ENCODE results near the gene AOPEP. TPM values are rescaled to one million over a fixed set of nuclear protein-coding genes. Genes with fewer than 3 reads are reported as not detected.

AOPEP gene
- total and polyA plus RNA-seq, 2 of the 13 experiments (the other 11 are each of a cell fraction or from before 2014, with no cell fraction given), result 22.2 to 41.6 TPM

- TF ChIP-seq, protein P1, sequence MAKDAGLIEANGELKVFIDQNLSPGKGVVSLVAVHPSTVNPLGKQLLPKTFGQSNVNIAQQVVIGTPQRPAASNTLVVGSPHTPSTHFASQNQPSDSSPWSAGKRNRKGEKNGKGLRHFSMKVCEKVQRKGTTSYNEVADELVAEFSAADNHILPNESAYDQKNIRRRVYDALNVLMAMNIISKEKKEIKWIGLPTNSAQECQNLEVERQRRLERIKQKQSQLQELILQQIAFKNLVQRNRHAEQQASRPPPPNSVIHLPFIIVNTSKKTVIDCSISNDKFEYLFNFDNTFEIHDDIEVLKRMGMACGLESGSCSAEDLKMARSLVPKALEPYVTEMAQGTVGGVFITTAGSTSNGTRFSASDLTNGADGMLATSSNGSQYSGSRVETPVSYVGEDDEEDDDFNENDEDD (CRISPR knock-in tag; IDR thresholded peaks at IDR 0.05; ENCODE audit: borderline replicate concordance), result no peak
- TF ChIP-seq GTF2F1 (IDR thresholded peaks at IDR 0.05; ENCODE audit: low read length) (no peak), ADNP (CRISPR knock-in tag; IDR thresholded peaks at IDR 0.05) (no peak), FOXO4 (CRISPR knock-in tag; conservative IDR thresholded peaks at IDR 0.05) (no peak), POLR2AphosphoS2 (IDR thresholded peaks at IDR 0.05; ENCODE audit: low read depth, low read length) (no peak), ARID3A (IDR thresholded peaks at IDR 0.05; ENCODE audit: low read depth, low read length) (peak; percentile 72), RERE (CRISPR knock-in tag; IDR thresholded peaks at IDR 0.05; ENCODE audit: low read depth) (no peak), HMGA1 (CRISPR knock-in tag; conservative IDR thresholded peaks at IDR 0.05) (no peak), KDM5B (CRISPR knock-in tag; IDR thresholded peaks at IDR 0.05; ENCODE audit: borderline replicate concordance) (no peak), KDM1A (CRISPR knock-in tag; IDR thresholded peaks at IDR 0.05) (peak; percentile 60; the same call in 1 of the 2 replicates), ZNF878 (CRISPR knock-in tag; IDR thresholded peaks at IDR 0.05) (no peak)
- TF ChIP-seq, protein P2, sequence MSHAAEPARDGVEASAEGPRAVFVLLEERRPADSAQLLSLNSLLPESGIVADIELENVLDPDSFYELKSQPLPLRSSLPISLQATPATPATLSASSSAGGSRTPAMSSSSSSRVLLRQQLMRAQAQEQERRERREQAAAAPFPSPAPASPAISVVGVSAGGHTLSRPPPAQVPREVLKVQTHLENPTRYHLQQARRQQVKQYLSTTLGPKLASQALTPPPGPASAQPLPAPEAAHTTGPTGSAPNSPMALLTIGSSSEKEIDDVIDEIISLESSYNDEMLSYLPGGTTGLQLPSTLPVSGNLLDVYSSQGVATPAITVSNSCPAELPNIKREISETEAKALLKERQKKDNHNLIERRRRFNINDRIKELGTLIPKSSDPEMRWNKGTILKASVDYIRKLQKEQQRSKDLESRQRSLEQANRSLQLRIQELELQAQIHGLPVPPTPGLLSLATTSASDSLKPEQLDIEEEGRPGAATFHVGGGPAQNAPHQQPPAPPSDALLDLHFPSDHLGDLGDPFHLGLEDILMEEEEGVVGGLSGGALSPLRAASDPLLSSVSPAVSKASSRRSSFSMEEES (CRISPR knock-in tag; IDR thresholded peaks at IDR 0.05), result no peak
- TF ChIP-seq, protein P3, sequence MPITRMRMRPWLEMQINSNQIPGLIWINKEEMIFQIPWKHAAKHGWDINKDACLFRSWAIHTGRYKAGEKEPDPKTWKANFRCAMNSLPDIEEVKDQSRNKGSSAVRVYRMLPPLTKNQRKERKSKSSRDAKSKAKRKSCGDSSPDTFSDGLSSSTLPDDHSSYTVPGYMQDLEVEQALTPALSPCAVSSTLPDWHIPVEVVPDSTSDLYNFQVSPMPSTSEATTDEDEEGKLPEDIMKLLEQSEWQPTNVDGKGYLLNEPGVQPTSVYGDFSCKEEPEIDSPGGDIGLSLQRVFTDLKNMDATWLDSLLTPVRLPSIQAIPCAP (CRISPR knock-in tag; IDR thresholded peaks at IDR 0.05; ENCODE audit: low read depth), result no peak
- TF ChIP-seq, protein P4, sequence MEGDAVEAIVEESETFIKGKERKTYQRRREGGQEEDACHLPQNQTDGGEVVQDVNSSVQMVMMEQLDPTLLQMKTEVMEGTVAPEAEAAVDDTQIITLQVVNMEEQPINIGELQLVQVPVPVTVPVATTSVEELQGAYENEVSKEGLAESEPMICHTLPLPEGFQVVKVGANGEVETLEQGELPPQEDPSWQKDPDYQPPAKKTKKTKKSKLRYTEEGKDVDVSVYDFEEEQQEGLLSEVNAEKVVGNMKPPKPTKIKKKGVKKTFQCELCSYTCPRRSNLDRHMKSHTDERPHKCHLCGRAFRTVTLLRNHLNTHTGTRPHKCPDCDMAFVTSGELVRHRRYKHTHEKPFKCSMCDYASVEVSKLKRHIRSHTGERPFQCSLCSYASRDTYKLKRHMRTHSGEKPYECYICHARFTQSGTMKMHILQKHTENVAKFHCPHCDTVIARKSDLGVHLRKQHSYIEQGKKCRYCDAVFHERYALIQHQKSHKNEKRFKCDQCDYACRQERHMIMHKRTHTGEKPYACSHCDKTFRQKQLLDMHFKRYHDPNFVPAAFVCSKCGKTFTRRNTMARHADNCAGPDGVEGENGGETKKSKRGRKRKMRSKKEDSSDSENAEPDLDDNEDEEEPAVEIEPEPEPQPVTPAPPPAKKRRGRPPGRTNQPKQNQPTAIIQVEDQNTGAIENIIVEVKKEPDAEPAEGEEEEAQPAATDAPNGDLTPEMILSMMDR (CRISPR knock-in tag; IDR thresholded peaks at IDR 0.05), result peak; percentile 61
These were observed 344.1 kb downstream of the AOPEP start (continued) for GRCh38 chr9:95070549-95071021.
